Fibroblast of lung (primary cell): ENCODE data around the gene KCNJ9. TPM values are rescaled to one million over a fixed set of nuclear protein-coding genes. Genes with fewer than 3 reads are reported as not detected.
A peak's percentile ranks its signal among the peaks of the same experiment; 100 is the strongest.

Experiments
- DNase-seq, 2 donors: peaks; one replicate each; pipeline versions ENCODE4 v3.0.0 to v3.0.0-alpha.2; 2010; ENCODE audit warnings: low read depth in 2 of 2
- H2AFZ ChIP-seq: 2 replicates; pipeline ENCODE4 v1.5.1; 2012; ENCODE audit warnings: low read length, control low read depth, inconsistent platforms
- H3K27ac ChIP-seq: 2 replicates; pipeline ENCODE4 v1.5.1; 2011; ENCODE audit warnings: low read length, control low read depth; ENCODE audit not compliant: insufficient read depth
- H3K27me3 ChIP-seq: 2 replicates; pipeline ENCODE4 v1.5.1; 2011; ENCODE audit warnings: mild to moderate bottlenecking, low read length; ENCODE audit not compliant: control insufficient read depth, insufficient read depth
- H3K36me3 ChIP-seq: 2 replicates; pipeline ENCODE4 v1.5.1; 2011; ENCODE audit warnings: low read length; ENCODE audit not compliant: control insufficient read depth, insufficient read depth
- H3K4me1 ChIP-seq: 2 replicates; pipeline ENCODE4 v1.5.1; 2011; ENCODE audit warnings: low read length; ENCODE audit not compliant: control insufficient read depth, insufficient read depth; ENCODE audit errors: extremely low read depth
- H3K4me2 ChIP-seq: 2 replicates; pipeline ENCODE4 v1.5.1; 2011; ENCODE audit warnings: low read length, control low read depth; ENCODE audit not compliant: insufficient read depth; ENCODE audit errors: extremely low read depth
- H3K4me3 ChIP-seq, 4 experiments: fragments of 200-600 bp in 1 of 4; sonication (generic) in 1 of 4; replicated peaks in 1 of 4; 2 replicates each; pipeline ENCODE4 v1.5.1; 2011 to 2016; ENCODE audit warnings: low read length in 4 of 4, low read depth in 3 of 4, mild to moderate bottlenecking in 3 of 4, control low read depth in 2 of 4, inconsistent platforms in 1 of 4, mixed read lengths in 1 of 4; ENCODE audit not compliant: insufficient read depth in 1 of 4; ENCODE audit errors: control extremely low read depth in 1 of 4
- H3K79me2 ChIP-seq: 2 replicates; pipeline ENCODE4 v1.5.1; 2012; ENCODE audit warnings: mild to moderate bottlenecking, low read length, inconsistent platforms; ENCODE audit not compliant: control insufficient read depth, insufficient read depth
- H3K9ac ChIP-seq: 2 replicates; pipeline ENCODE4 v1.5.1; 2011; ENCODE audit warnings: mild to moderate bottlenecking, low read length, control low read depth; ENCODE audit not compliant: insufficient read depth
- H3K9me3 ChIP-seq: 2 replicates; pipeline ENCODE4 v1.5.1; 2012; ENCODE audit warnings: low read depth, low read length; ENCODE audit not compliant: control insufficient read depth, insufficient read depth
- H4K20me1 ChIP-seq: 2 replicates; pipeline ENCODE4 v1.5.1; 2011; ENCODE audit warnings: low read length; ENCODE audit not compliant: control insufficient read depth, insufficient read depth; ENCODE audit errors: extremely low read depth
- EZH2 ChIP-seq: IDR thresholded peaks from 2 replicates; pipeline ENCODE4 v1.5.1; 2012; ENCODE audit warnings: low read length, control low read depth, mild to moderate bottlenecking; ENCODE audit errors: missing control alignments
- polyA plus RNA-seq, 2 donors: library from polyadenylated mRNA; depleted of rRNA in 1 of 2; stranded (reverse) in 1 of 2; unstranded in 1 of 2; fragments of >200 nt; gene quantifications; 2 replicates each; pipeline ENCODE4 v1.2.1, GENCODE V29; 2011 to 2012; ENCODE audit warnings: missing spikeins in 1 of 2
- total RNA-seq: library from RNA; depleted of rRNA; stranded (reverse); fragments of >200 nt; gene quantifications from 2 replicates; pipeline ENCODE4 v1.2.1, GENCODE V29; 2014
- TF ChIP-seq, protein P1 (sequence below), 2 donors: IDR thresholded peaks in 1 of 2; conservative IDR thresholded peaks in 1 of 2; 1 replicate in 1 of 2; 2 replicates in 1 of 2; pipeline ENCODE4 v1.5.1; 2011 to 2012; ENCODE audit warnings: low read length in 2 of 2, control low read depth in 1 of 2, inconsistent platforms in 1 of 2, low read depth in 1 of 2, mild to moderate bottlenecking in 1 of 2

The KCNJ9 gene
- total and polyA plus RNA-seq, 2 donors (not counting 1 experiment from before 2014, with no cell fraction given) = under 0.01 TPM; not detected in 1

DNA sequence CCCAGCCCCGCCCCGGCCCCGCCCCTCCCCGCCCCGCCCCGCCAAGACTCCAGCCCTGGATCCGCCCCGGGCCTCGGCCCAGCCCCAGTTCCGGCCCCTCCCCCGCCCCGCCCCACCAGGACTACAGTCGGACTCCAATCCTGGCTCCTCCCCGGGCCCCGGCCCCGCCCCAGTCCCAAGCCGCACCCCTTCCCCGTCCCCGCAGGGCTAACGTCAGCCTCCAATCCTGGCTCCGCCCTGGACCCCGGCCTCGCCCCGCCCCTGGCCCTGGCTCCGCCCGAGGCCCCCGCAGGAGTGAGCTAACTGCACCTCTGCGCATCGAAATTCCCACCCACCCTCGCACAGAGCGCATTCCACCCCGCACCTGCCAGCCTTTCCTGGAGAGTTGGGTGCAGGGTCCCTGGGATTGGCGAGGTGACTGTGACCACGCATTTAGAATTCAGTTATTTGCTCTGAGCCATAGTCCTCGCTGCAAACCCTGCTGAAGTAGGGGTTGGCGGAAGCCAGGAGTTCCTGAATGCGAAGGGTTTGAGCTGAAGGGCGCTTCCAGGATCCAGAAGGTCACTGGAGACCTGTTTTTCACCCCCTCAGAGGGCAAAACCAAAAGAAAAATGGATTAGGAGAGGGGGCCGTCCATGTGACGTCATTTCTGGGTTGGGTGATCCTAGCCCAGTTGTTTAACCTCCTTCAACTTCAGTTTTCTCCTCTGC is 17.7 kb downstream of the KCNJ9 start:
- Histone ChIP-seq H3K79me2 (no peaks in the 10 kb centered on the region), H3K9ac (peak overlapping the region; percentile 51)
- DNase-seq = peak; percentile 88 to 91

DNA sequence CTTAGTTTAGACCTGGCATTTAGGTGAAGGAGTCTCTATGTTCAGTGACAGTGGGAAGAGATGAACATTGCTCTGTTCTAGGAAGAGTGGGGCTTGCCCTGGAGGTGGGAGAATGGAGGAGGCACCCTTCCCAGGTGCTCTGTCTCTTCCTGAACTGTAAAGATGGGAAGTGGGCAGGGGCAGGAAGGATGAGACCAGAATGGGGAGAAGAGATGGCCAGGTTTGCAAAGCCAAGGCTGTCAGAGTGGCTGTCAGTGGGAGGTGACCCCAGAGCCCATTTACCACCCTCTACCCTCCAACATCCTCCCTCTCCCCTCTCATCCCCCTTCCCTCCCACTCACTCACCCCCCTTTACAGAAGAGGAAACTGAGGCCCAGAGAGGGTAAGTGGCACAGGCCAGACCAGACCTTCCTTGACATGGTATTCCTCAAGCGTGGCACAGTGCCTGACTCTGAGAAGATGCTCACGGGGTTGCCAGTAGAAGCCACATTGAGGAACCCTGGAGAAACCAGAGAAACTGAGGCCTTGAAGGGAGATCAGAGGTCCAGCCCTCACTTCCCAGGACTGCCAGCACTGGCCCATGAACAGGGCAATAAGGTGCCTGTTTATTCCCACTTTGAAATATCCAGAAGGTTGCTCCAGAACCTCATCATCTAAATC is 18.5 kb downstream of the KCNJ9 start:
- H3K9ac ChIP-seq = no peak overlapping the region
- TF ChIP-seq EZH2 = no peak
- no peaks in the 10 kb centered on the region for H4K20me1 ChIP-seq
- DNase-seq = no peak
- no peak overlapping the region for H3K27ac ChIP-seq
- peaks cover 7% of the 10 kb centered on the region for H3K4me1 ChIP-seq
- H2AFZ ChIP-seq = no peak overlapping the region
- H3K36me3 ChIP-seq = no peaks in the 10 kb centered on the region
- no peaks in the 10 kb centered on the region for H3K79me2 ChIP-seq
- peaks cover 4% of the 10 kb centered on the region for H3K27me3 ChIP-seq
- H3K9me3 ChIP-seq = no peaks in the 10 kb centered on the region
- no peak overlapping the region for H3K4me3 ChIP-seq
- H3K4me2 ChIP-seq = no peak overlapping the region

More for the DNA sequence above, 17.7 kb downstream of the KCNJ9 start:
- Histone ChIP-seq H4K20me1 (no peaks in the 10 kb centered on the region), H3K9me3 (no peaks in the 10 kb centered on the region), H2AFZ (peak overlapping the region; percentile 93), H3K36me3 (no peaks in the 10 kb centered on the region), H3K27me3 (peaks cover 2% of the 10 kb centered on the region), H3K4me1 (peaks cover 7% of the 10 kb centered on the region), H3K4me3 (peak overlapping the region; percentile 58 to 73 (median 62)), H3K4me2 (peak overlapping the region; percentile 97), H3K27ac (peak overlapping the region; percentile 34)
- TF ChIP-seq EZH2 = no peak
- TF ChIP-seq, protein P1, sequence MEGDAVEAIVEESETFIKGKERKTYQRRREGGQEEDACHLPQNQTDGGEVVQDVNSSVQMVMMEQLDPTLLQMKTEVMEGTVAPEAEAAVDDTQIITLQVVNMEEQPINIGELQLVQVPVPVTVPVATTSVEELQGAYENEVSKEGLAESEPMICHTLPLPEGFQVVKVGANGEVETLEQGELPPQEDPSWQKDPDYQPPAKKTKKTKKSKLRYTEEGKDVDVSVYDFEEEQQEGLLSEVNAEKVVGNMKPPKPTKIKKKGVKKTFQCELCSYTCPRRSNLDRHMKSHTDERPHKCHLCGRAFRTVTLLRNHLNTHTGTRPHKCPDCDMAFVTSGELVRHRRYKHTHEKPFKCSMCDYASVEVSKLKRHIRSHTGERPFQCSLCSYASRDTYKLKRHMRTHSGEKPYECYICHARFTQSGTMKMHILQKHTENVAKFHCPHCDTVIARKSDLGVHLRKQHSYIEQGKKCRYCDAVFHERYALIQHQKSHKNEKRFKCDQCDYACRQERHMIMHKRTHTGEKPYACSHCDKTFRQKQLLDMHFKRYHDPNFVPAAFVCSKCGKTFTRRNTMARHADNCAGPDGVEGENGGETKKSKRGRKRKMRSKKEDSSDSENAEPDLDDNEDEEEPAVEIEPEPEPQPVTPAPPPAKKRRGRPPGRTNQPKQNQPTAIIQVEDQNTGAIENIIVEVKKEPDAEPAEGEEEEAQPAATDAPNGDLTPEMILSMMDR (conservative IDR thresholded peaks at IDR 0.05 in 1 of 2, IDR thresholded peaks at IDR 0.05 in 1 of 2; ENCODE audit: low read depth in 1 of 2, low read length in 2 of 2) = no peak

DNA sequence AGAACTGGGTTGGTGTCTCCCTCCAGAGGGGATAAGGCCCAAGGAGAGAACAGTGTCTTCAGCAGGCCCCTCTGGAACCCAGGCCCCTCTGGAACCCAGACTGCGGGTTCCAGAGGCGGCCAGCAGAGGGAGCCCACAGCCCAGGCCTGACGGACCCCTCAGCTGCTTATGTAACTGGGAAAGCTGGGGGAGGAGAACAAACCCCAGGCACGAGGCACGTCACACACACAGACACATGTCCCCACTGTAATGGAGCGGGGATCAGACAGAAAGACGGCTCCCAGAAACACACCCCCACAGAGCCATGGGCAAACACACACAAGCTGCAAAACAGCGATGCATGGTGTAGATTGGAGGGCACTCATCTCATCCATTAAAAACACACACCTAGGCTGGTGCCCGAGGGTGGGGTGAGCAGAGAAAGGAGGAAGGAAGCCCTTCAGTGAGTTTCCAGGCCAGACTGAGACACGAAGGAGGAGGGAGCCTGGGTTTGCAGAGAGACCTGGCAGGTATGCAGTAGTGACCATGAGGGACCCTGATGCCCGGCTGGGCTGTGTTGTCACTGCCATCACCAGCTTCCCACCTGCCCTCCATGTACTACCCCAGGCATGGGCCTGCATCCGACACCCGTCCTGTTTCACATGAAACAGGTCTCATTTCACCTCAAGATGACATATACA is 19.8 kb downstream of the KCNJ9 start:
- peaks cover 7% of the 10 kb centered on the region for H3K4me1 ChIP-seq
- no peaks in the 10 kb centered on the region for H3K79me2 ChIP-seq
- no peak overlapping the region for H3K9ac ChIP-seq
- H3K9me3 ChIP-seq = no peaks in the 10 kb centered on the region
- H3K27me3 ChIP-seq = peaks cover 4% of the 10 kb centered on the region
- DNase-seq = peak; percentile 58 to 62
- H3K36me3 ChIP-seq = no peaks in the 10 kb centered on the region
- TF ChIP-seq, protein P1 (conservative IDR thresholded peaks at IDR 0.05 in 1 of 2, IDR thresholded peaks at IDR 0.05 in 1 of 2; ENCODE audit: low read depth in 1 of 2, low read length in 2 of 2) = peak; percentile 84 to 93
- TF ChIP-seq EZH2 = no peak
- H3K4me3 ChIP-seq = no peak overlapping the region
- H3K4me2 ChIP-seq = peak overlapping the region; percentile 51
- no peak overlapping the region for H3K27ac ChIP-seq
- peak overlapping the region; percentile 29 for H2AFZ ChIP-seq
- no peaks in the 10 kb centered on the region for H4K20me1 ChIP-seq
